Right lobe of liver (tissue), 6 donors: Measurements from ENCODE around the gene MAP2K6. TPM values are rescaled to one million over a fixed set of nuclear protein-coding genes. Genes with fewer than 3 reads are reported as not detected.

Experiments used
- ATAC-seq, 4 donors: fragments of 200-7000 bp; cut with Tn5 transposase; one replicate each; pipeline ENCODE4 v1.9.1; 2020; ENCODE audit warnings: mild to moderate bottlenecking in 4 of 4, moderate library complexity in 4 of 4
- DNase-seq, 3 donors: peaks; one replicate each; pipeline ENCODE4 v3.0.0-alpha.2; 2020
- H3K27ac ChIP-seq, 3 donors: fragments of 200-600 bp; one replicate each; pipeline ENCODE4 v1.8.0; 2022
- H3K27me3 ChIP-seq, 2 donors: fragments of 200-600 bp; one replicate each; pipeline ENCODE4 v1.8.0; 2022
- H3K36me3 ChIP-seq, 4 donors: fragments of 200-600 bp; sonication (generic) in 1 of 4; one replicate each; pipeline versions ENCODE4 v1.5.1 to v1.8.0; 2017 to 2022; ENCODE audit warnings: control low read depth in 1 of 4
- H3K4me1 ChIP-seq, 4 donors: fragments of 200-600 bp; sonication (generic) in 1 of 4; one replicate each; pipeline versions ENCODE4 v1.5.1 to v1.8.0; 2017 to 2022; ENCODE audit warnings: control low read depth in 1 of 4
- H3K4me3 ChIP-seq, 3 donors: fragments of 200-600 bp; one replicate each; pipeline ENCODE4 v1.8.0; 2022
- H3K9me3 ChIP-seq, 4 donors: fragments of 200-600 bp; sonication (generic) in 1 of 4; one replicate each; pipeline versions ENCODE4 v1.5.1 to v1.8.0; 2017 to 2022; ENCODE audit warnings: control low read depth in 1 of 4
- POLR2A ChIP-seq: fragments of 450-650 bp; IDR thresholded peaks from one replicate; pipeline ENCODE4 v1.6.1; 2017; ENCODE audit warnings: antibody characterized with exemption, mild to moderate bottlenecking
- WGBS: methylation state at CpG from one replicate; pipeline ENCODE4 v1.1.6; 2018; ENCODE audit warnings: low coverage, low lambda C conversion rate; ENCODE audit not compliant: insufficient coverage; ENCODE audit errors: missing lambda C conversion rate; 5-methylcytosine and 5-hydroxymethylcytosine counted together
- intact Hi-C, 2 donors: fragments of 100-400 bp; cut with DNase I; formaldehyde crosslinking; loops; one replicate each; pipeline versions ENCODE4 v1.11.2 to v1.14.1; 2022
- total RNA-seq, 6 experiments: library from RNA; depleted of rRNA in 2 of 6; stranded (reverse); fragments of >200 nt in 2 of 6; fragmentation: NEBNext Ultra II Directional in 3 of 6; extraction: Animal tissue kit (Norgen Biotek cat#: 25700) in 3 of 6; gene quantifications; one replicate each; pipeline versions ENCODE4 v1.1.0 to v1.2.4, GENCODE V29; 2016 to 2023
- TF ChIP-seq, protein P1 (sequence below), 4 donors: fragments of 200-600 bp in 3 of 4; fragments of 450-650 bp in 1 of 4; IDR thresholded peaks; one replicate each; pipeline versions ENCODE4 v1.5.1 to v1.8.0; 2016 to 2022; ENCODE audit warnings: antibody characterized with exemption in 4 of 4, mild to moderate bottlenecking in 2 of 4
- donor health status: DM: no; HTN: yes; CAD: no.
- donor health status: DM: no; HTN: no; CAD: no.
- donor health status: DM: no; HTN: no; CAD: no.
- donor health status: DM: no; HTN: yes; CAD: no.
- donor health status: DM: no; HTN: yes; CAD: no.

MAP2K6 gene
- total RNA-seq, 6 experiments from 2014 or later = 1.8 to 3.6 (median 2.3) TPM

DNA sequence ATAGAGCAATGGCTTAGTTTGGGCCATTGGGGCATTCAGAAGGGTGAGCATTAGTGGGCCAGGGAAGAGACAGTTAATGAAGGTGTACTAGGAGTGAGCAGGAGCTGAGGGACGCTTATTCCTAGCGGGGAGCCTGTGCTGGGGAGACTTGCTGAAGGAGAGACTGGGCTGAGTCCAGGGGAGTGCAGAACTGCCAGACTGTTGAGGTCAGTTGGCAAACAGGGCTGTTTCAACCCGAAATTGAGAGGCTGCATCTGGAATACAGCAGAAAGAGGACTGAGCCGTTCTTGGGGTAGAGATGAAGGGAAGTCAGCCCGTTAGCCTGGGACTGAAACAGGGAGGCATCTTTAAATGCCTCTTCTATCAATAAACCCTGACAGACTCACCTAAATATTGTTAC lies 33.2 kb downstream of the MAP2K6 start:
- Histone ChIP-seq H3K4me1 (peaks cover 0 to 4% (median 0%) of the 10 kb centered on the region in 4 donors), H3K27ac (no peak overlapping the region), H3K4me3 (no peak overlapping the region), H3K36me3 (no peaks in the 10 kb centered on the region), H3K9me3 (no peaks in the 10 kb centered on the region), H3K27me3 (no peaks in the 10 kb centered on the region)
- WGBS = 81% methylated on average over 5 of the region's 5 CpGs
- ATAC-seq (no peak), DNase-seq (no peak)
- intact Hi-C loops = no loop called here
- TF ChIP-seq, protein P1, sequence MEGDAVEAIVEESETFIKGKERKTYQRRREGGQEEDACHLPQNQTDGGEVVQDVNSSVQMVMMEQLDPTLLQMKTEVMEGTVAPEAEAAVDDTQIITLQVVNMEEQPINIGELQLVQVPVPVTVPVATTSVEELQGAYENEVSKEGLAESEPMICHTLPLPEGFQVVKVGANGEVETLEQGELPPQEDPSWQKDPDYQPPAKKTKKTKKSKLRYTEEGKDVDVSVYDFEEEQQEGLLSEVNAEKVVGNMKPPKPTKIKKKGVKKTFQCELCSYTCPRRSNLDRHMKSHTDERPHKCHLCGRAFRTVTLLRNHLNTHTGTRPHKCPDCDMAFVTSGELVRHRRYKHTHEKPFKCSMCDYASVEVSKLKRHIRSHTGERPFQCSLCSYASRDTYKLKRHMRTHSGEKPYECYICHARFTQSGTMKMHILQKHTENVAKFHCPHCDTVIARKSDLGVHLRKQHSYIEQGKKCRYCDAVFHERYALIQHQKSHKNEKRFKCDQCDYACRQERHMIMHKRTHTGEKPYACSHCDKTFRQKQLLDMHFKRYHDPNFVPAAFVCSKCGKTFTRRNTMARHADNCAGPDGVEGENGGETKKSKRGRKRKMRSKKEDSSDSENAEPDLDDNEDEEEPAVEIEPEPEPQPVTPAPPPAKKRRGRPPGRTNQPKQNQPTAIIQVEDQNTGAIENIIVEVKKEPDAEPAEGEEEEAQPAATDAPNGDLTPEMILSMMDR (IDR thresholded peaks at IDR 0.05) = no peak
- TF ChIP-seq POLR2A = no peak

DNA sequence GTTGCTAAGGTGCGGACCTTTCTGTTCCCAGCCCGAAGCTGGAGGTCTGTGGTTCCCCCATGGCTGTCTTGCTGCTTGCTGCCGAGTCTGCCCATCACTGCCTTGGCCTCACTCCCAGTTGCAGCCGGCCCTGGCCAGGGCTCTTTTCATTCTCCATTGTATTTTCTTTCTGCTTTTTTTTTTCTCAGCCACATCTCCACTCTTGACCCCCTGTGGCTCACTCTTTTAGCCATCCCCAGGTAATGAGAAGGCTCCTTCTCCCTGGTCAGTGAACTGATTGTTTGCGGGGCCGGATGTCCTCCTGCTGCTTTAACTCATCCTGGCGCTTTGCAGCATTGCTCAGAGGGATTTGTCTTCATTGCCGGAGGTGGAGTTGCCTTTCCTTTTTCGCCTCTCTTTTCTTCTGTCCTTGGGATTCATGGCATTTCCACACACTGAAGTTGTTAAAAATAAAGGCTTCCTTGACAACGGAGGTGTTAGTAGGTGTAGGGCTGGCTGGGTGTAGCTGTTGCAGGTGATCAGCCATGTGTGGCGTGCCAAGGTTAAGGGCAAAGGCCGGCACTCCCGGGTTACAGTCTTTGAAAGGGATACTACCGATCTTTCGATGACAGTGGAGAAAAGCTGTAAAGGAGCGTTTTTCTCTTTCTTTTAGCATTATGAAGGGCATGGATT lies 34.1 kb downstream of the MAP2K6 start:
- peaks cover 0 to 4% (median 0%) of the 10 kb centered on the region in 4 donors for H3K4me1 ChIP-seq
- WGBS = 32% methylated on average over 16 of the region's 16 CpGs
- no peaks in the 10 kb centered on the region for H3K27me3 ChIP-seq
- intact Hi-C loops = no loop called here
- no peaks in the 10 kb centered on the region for H3K36me3 ChIP-seq
- H3K4me3 ChIP-seq = peak overlapping the region in 2 of 3 donors; percentile 18 to 32
- no peak overlapping the region for H3K27ac ChIP-seq
- DNase-seq (peak; percentile 66 to 77 (median 74)), ATAC-seq (peak; percentile 95 to 97 (median 96))
- no peak for TF ChIP-seq POLR2A
- TF ChIP-seq, protein P1 (IDR thresholded peaks at IDR 0.05) = no peak
- H3K9me3 ChIP-seq = no peaks in the 10 kb centered on the region

DNA sequence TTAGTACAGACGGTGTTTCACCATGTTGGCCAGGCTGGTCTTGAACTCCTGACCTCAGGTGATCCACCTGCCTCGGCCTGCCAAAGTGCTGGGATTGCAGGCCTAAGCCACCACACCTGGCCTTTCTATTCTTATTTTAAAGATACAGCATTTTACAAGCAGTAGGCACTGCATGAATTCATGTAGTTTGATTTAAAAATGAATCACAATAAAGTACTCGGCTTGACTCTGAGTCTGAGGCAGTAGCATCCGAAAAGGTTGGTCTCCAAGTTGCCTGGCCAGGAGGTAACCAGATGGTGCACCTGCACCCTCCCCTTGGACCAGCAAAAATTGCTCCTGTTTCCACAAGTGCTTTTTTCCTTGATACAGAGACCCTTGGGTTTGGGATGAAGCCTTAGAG lies 35.6 kb downstream of the MAP2K6 start:
- Histone ChIP-seq H3K4me1 (peaks cover 0 to 4% (median 0%) of the 10 kb centered on the region in 4 donors), H3K36me3 (no peaks in the 10 kb centered on the region), H3K9me3 (no peaks in the 10 kb centered on the region), H3K27ac (no peak overlapping the region), H3K4me3 (no peak overlapping the region), H3K27me3 (no peaks in the 10 kb centered on the region)
- WGBS = 88% methylated on average over 4 of the region's 4 CpGs
- ATAC-seq (no peak), DNase-seq (no peak)
- TF ChIP-seq, protein P1 (IDR thresholded peaks at IDR 0.05) = no peak
- intact Hi-C loops = no loop called here

DNA sequence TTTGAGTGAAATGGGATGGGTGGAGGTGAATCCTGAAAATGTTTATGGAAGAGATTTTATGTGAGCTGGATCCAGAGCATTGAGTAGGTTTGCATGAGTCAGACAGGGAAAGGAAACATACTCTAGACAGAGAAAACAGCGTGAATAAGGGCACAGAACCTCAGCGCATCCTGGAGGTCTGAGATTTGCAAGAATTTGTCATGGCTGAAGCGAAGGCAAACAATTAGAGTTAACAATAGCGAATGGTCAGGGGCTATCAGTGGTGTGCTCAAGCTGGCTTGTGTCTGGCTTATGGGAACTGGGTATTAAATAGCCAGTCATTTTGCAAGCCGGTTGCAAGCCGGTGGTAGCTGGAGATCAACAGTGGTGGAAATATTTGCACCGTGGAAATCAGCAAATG lies 36.4 kb downstream of the MAP2K6 start:
- no peak overlapping the region for H3K4me3 ChIP-seq
- no peaks in the 10 kb centered on the region for H3K36me3 ChIP-seq
- intact Hi-C loops = no loop called here
- no peak for ATAC-seq
- H3K9me3 ChIP-seq = no peaks in the 10 kb centered on the region
- no peak for TF ChIP-seq POLR2A
- TF ChIP-seq, protein P1 (IDR thresholded peaks at IDR 0.05) = no peak
- H3K27me3 ChIP-seq = no peaks in the 10 kb centered on the region
- 72% methylated on average over 7 of the region's 7 CpGs for WGBS
- H3K27ac ChIP-seq = no peak overlapping the region
- DNase-seq = no peak
- peaks cover 0 to 4% (median 0%) of the 10 kb centered on the region in 4 donors for H3K4me1 ChIP-seq
